GM19468 (cell line): Measurements from ENCODE around the gene SLC6A3.

ENCODE experiments used
- ATAC-seq: cut with Tn5 transposase; IDR thresholded peaks from one replicate; pipeline ENCODE4 v1.9.1; 2021; ENCODE audit warnings: mild to moderate bottlenecking, moderate library complexity, moderate number of reproducible peaks; ENCODE audit not compliant: unreplicated experiment; ENCODE audit errors: extremely low read depth

SLC6A3 gene

DNA sequence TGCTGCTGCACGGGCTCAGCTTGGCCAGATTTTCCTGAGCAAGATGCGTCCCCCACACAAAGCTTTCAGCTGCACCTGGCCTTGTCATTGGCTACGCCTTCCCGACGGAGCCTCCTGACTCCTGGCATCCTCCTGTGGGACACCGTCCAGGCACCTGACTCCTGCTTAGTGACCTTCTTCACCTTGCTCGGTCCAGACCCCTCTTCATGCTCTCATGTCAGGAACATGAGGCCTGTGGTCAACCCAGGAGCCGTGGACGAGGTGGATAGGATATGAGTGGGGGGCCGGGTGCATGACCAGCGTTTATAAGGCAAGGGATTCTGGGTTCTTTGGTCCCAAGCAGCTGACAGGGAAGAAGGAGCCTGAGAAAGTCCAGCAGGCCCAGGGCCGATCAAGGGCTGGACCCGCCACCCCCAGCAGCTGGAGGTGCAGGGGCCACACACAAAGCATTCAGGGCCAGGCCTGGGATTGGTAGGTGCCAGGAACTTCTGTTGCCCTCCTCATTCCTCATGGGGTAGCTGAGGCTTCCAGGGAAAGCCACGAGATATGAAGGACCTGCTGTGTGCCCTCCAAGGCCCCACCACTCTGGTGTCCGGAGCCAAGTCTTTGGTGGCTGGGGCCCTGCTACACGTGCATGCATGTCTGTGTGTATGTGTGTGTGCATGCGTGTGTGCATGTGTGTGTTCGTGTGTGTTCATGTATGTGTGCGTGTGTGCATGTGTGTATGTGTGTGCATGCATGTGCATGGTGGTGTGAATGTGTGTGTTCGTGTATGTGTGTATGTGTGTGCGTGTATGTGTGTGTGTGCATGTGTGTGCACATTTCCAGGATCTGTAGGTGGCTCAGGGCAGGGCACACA lies 34.9 kb downstream of the SLC6A3 start:
- ATAC-seq: no peak

DNA sequence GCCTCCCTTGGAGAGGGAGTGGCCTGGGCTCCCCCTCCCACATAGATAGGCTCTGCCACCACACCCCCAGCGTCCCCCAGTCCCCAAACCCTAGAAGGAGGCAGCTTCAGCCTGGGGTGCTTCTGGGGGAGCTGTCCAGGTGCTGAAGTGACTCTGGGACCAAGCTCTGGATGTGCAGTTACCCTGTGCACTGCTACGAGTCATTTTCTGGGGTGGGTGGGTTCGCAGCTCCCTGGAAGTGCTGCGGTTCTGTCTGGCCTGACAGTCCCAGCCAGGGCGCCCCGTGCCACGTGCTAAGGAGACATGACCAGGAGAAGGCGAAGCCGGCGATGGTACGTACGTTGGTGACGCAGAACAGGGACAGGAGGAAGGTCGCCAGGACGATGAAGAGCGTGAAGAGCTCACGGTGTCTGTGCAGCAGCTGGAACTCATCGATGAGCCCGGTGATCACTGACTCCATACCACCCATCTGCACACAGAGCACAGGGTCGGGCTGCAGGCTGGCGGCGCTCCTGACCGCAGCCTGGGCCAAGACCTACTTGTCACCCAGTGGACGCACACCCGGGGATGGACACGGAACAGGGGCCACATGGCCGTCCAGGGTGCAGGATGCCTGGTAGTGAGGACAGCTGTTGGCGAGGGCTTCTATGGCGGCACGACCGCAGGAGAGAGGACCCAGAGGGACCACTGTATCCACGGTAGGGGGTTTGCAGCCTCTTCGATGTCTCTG lies 35.7 kb downstream of the SLC6A3 start:
- no peak for ATAC-seq

DNA sequence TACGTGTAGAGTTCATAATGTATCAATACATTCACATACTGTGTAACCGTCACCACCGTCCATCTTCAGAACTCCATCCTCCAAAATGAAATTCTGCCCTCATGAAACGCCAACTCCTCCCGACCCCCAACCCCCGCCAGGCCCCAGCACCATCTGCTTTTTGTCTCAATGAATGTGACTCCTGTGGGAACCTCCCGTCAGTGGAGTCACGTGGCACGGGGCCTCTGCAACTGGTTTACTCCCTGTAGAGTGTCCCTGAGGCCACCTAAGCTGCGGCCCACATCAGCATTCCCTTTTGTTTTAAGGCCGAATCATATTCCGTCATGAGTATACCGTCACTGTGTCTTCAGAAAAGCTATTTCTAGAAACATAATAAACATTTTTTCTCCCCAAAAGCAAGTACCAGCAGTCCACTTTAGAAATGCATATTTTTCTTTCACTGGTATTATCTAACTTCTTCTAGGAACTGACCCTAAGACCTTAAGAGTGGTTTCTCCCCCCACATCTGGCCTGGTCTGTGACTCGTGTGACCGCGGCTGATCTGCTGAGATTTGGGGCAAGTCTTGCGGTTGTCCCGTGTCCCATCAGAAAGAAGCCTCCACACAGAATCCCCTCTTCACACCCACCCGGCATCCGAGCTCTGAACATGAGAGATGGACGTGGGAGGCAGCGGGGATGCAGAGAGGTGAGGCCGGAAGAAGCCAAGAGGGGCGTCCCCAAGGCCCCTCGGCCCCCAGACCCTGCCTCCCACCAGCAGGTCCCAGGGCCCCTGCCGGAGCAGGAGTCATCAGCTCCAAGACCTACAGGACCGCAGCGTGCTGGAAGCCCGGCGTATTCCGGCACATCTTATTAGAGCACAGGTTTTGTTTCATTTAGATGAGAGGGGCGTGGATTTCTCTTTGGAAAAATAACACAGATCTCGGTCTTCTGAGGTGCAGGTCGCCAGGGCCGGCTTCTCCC lies 38.3 kb downstream of the SLC6A3 start:
- ATAC-seq: no peak

GRCh38 chr5:1405539-1406530 lies 39.4 kb downstream of the SLC6A3 start:
- no peak for ATAC-seq

- ATAC-seq: no peak
Measured at GRCh38 chr5:1405121-1405520, 40.1 kb downstream of the SLC6A3 start.

DNA sequence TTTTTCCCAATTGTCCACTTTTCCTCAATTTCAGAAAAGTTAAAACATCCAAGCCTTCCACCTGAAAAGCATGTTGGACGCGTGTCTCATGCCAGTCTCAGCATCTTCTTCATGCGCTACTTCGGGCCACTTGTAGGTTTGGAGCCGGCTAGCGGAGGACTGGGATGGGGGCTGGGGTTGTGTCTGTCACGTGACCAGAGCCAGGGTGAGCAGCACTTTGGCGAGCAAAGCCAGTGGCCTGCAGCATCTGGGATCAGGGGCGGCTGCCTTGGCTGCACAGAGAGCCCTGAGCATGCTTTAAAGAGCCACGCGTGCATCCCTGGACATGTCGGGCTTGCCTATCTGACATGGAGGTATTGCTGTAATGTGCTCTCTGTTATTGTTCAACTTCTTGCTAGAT lies 41.2 kb downstream of the SLC6A3 start:
- ATAC-seq: no peak

GRCh38 chr5:1402611-1403255 lies 42.5 kb downstream of the SLC6A3 start:
- no peak for ATAC-seq

DNA sequence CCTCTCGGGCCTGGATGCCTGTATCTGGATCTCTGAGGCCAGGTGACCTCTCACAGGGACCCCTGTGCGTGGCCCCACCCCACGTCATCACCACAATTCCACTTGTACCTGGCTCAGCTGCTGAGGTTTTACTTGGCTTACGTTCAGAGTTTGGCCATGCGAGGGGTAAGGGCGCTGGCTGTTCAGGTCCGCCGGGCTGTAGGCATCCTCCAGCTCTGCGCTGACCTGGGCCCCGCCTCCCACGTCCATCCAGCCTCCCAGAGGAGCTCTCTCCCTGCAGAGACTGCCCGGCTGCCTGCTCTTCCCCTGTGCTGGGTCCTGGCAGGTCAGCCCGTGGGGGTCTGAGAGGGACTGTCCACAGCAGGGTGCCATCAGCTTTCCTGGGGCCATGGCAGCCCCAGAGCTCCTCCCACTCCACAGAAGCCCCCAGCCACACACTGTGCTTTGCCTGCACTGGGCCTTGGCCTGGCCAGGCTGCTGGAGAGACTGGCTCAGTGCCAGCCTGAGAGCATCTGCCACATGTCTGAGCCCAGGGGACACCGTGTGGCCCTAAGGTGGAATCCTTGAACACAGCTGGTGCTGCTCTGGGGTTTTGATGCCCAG lies 43.6 kb downstream of the SLC6A3 start:
- ATAC-seq: no peak

DNA sequence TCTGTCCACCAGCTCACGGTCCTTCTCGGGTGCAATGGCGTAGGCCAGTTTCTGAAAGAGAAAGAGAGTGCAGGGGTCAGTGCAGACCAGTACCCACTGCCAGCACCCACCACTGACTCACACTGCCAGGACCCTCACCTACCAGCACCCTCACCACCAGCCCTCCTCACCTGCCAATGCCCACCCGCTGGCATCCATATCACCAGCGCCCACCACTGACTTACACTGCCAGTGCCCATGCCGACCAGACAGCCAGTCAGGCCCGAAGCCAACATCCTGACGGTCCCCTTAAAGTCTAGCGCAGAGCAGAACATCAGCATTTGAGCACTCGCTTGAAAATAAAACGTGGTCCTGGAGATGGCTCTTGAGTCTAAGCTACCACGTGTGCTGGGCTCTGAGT lies 44.3 kb downstream of the SLC6A3 start:
- ATAC-seq: no peak

GRCh38 chr5:1400211-1400855 lies 44.9 kb downstream of the SLC6A3 start:
- no peak for ATAC-seq

GRCh38 chr5:1399737-1400136 lies 45.5 kb downstream of the SLC6A3 start:
- no peak for ATAC-seq

GRCh38 chr5:1396293-1396816 lies 48.9 kb downstream of the SLC6A3 start:
- ATAC-seq: no peak

GRCh38 chr5:1394881-1395860 lies 50.1 kb downstream of the SLC6A3 start:
- no peak for ATAC-seq

- no peak for ATAC-seq
Measured at GRCh38 chr5:1393571-1394501, 51.4 kb downstream of the SLC6A3 start.

DNA sequence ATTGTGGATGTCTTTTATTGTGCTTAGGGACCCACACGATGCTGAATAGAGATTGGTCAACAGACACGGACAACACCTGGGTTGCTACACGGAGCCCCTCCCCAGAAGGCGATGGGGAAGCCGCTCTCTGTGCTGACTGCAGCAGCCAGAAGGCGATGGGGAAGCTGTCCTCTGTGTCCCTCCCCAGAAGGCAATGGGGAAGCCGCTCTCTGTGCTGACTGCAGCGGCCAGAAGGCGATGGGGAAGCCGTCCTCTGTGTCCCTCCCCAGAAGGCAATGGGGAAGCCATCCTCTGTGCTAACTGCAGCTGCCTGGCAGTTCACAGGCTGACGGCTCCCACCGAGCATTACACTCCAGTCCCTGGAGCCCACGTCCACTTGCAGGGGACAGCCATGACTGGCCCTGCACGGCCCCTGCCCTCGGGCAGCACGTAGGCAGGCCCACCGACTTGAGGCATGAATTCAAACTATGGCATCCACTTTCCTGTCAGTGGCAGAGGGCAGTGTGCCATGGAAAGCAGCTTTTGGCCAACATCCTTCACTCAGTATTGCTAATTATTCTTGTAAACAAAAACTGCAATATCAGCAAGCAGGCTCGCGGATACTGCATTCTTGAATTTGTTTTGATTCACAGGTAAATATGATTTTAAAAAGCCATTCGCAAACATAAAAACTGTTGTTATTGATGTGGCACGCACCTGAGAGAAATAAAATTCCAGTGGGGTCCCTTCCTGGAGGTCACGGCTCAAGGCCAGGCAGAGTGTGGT lies 52.3 kb downstream of the SLC6A3 start:
- no peak for ATAC-seq
